Epithelial cell of proximal tubule (primary cell): Measurements from ENCODE around the gene RAB3D. TPM values are rescaled to one million over a fixed set of nuclear protein-coding genes. Genes with fewer than 3 reads are reported as not detected.

Source experiments
- DNase-seq: peaks from one replicate; pipeline ENCODE4 v3.0.0-alpha.2; 2011; ENCODE audit warnings: low read depth
- H3K4me3 ChIP-seq: 2 replicates; pipeline ENCODE4 v1.5.1; 2011; ENCODE audit warnings: low read depth, mild to moderate bottlenecking, low read length
- total RNA-seq: library from RNA; depleted of rRNA; stranded (reverse); fragments of >200 nt; gene quantifications from 2 replicates; pipeline ENCODE4 v1.2.3, GENCODE V29; 2015
- TF ChIP-seq, protein P1 (sequence below): conservative IDR thresholded peaks from 2 replicates; pipeline ENCODE4 v1.5.1; 2012; ENCODE audit warnings: low read depth, mild to moderate bottlenecking, low read length

The RAB3D gene
- total RNA-seq, 1 donor from 2014 or later, result 18.3 TPM

DNA sequence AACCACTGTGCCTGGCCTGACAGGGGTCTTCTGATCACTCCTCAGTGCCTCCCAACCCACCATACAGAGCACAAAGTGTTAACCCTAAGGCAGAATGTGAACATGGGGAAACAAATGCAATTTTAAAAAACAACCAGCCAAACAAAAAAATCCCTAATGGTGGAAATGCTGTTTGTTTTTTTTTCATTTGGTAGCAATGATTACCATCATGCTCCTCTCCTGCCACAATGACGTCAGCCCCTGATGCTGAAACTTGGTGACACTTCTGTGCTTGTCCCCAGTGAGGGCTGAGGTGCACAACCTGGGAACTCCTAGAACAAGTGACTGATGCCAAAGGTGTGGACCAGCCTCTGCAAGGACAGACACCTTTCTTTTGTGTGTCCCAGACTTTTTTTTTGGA, 47.5 kb downstream of the RAB3D start:
- no peak overlapping the region for H3K4me3 ChIP-seq
- TF ChIP-seq, protein P1, sequence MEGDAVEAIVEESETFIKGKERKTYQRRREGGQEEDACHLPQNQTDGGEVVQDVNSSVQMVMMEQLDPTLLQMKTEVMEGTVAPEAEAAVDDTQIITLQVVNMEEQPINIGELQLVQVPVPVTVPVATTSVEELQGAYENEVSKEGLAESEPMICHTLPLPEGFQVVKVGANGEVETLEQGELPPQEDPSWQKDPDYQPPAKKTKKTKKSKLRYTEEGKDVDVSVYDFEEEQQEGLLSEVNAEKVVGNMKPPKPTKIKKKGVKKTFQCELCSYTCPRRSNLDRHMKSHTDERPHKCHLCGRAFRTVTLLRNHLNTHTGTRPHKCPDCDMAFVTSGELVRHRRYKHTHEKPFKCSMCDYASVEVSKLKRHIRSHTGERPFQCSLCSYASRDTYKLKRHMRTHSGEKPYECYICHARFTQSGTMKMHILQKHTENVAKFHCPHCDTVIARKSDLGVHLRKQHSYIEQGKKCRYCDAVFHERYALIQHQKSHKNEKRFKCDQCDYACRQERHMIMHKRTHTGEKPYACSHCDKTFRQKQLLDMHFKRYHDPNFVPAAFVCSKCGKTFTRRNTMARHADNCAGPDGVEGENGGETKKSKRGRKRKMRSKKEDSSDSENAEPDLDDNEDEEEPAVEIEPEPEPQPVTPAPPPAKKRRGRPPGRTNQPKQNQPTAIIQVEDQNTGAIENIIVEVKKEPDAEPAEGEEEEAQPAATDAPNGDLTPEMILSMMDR, result no peak

DNA sequence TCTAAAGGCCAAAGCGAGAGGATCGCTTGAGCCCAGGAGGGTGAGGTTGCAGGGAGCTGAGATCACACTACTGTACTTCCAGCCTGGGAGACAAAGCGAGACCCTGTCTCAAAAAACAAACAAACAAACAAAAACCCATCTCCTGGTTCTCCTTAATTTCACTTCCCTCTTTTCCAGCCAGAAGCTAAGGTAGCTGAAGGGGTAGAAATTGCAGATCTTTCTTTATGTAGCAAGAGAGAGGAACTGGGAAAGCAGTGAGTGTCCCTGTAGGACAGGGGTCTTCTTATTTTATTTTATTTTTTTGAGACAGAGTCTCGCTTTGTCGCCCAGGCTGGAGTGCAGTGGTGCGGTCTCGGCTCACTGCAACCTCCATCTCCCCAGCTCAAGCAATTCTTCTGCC, 48.0 kb downstream of the RAB3D start:
- H3K4me3 ChIP-seq, result no peak overlapping the region
- no peak for DNase-seq
- TF ChIP-seq, protein P1, result no peak

More for the DNA sequence above, 47.5 kb downstream of the RAB3D start:
- no peak for DNase-seq

DNA sequence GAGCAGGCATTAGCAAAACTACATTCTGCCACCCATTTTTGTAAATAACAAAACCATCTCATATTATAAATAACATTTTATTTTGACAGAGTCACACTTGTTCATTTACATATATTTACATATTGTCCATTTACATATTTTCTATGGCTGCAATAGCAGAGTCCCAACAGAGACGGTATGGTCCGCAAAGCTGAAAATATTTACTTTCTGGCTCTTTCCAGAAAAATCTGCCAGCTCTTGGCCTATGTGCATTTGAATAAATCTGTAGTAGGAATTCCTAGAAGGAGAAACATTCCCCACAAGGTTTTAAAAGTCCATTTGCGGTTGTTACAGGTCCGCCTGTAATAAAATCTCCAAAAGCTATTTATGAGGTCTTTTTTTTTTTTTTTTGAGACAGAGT, 49.2 kb downstream of the RAB3D start:
- TF ChIP-seq, protein P1, result no peak
- no peak overlapping the region for H3K4me3 ChIP-seq
- DNase-seq, result no peak

GRCh38 chr19:11288349-11288748, 51.1 kb downstream of the RAB3D start:
- DNase-seq, result no peak
- H3K4me3 ChIP-seq, result no peak overlapping the region
- TF ChIP-seq, protein P1, result peak; percentile 66

DNA sequence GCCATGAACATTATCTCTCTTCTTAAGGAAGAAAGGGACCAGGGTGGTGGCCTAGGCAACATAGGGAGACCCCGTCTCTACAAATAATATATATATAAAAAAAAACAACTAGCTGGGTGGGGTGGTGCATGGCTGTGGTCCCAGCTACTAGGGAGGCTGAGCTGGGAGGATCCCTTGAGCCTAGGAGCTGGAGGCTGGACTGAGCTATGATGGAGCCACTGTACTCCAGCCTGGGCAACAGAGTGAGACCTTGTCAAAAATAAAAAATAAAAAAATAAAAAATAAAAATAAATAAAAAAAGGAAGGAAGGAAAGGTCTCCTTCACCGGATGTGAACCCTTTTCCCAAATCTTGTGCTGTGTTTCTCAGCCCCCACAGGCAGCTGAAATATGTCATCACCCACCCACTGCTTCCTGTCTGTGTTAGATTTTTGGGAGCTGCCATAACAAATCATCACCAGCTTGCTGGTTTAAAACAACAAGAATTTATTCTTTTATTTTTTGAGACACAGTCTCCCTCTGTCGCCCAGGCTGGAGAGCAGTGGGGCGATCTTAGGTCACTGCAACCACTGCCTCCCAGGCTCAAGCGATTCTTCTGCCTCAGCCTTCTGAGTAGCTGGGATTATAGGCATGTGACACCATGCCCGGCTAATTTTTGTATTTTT, 53.0 kb downstream of the RAB3D start:
- no peak overlapping the region for H3K4me3 ChIP-seq
- DNase-seq, result no peak
- TF ChIP-seq, protein P1, result no peak

GRCh38 chr19:11284515-11284914, 54.9 kb downstream of the RAB3D start:
- TF ChIP-seq, protein P1, result no peak
- H3K4me3 ChIP-seq, result no peak overlapping the region
- no peak for DNase-seq
